ENCODE data around the gene GRM8. TPM values are rescaled to one million over a fixed set of nuclear protein-coding genes. Genes with fewer than 3 reads are reported as not detected.

Gene GRM8
- total RNA-seq (ENCODE audit: unreplicated experiment) = 7.8 TPM
- long read RNA-seq = 0 reads

GRCh38 chr7:127252778-127253280 lies at the start of gene GRM8:
Gene GRM8, minus strand, starts transcription at chr7:127252941.
- DNase-seq = peak; percentile 78
- Mint-ChIP-seq H3K4me3 (ENCODE audit: unreplicated experiment) (peak within 1 kb of the TSS; percentile 94), H3K9me3 (ENCODE audit: unreplicated experiment) (peaks cover 2% of the 10 kb centered on the region), H3K4me1 (ENCODE audit: low read depth, unreplicated experiment) (peaks cover 9% of the 10 kb centered on the region), H3K36me3 (ENCODE audit: unreplicated experiment) (peaks cover 4% of the 10 kb centered on the region), H3K27me3 (ENCODE audit: unreplicated experiment) (peaks cover 14% of the 10 kb centered on the region), H3K27ac (ENCODE audit: unreplicated experiment) (no peak within 1 kb of the TSS)
- TF ChIP-seq CTCF (IDR thresholded peaks at IDR 0.05; ENCODE audit: partially characterized antibody, unreplicated experiment) = no peak

GRCh38 chr7:127290801-127291361 lies 38.1 kb upstream of the GRM8 start:
- no peak overlapping the region for H3K27ac Mint-ChIP-seq (ENCODE audit: unreplicated experiment)
- no peaks in the 10 kb centered on the region for H3K36me3 Mint-ChIP-seq (ENCODE audit: unreplicated experiment)
- peaks cover 4% of the 10 kb centered on the region for H3K4me1 Mint-ChIP-seq (ENCODE audit: low read depth, unreplicated experiment)
- H3K4me3 Mint-ChIP-seq (ENCODE audit: unreplicated experiment) = no peak overlapping the region
- no peak for TF ChIP-seq CTCF (IDR thresholded peaks at IDR 0.05; ENCODE audit: partially characterized antibody, unreplicated experiment)
- no peak for DNase-seq
- H3K27me3 Mint-ChIP-seq (ENCODE audit: unreplicated experiment) = peaks cover 2% of the 10 kb centered on the region
- no peaks in the 10 kb centered on the region for H3K9me3 Mint-ChIP-seq (ENCODE audit: unreplicated experiment)

- Mint-ChIP-seq H3K27ac (ENCODE audit: unreplicated experiment) (no peak overlapping the region), H3K9me3 (ENCODE audit: unreplicated experiment) (no peaks in the 10 kb centered on the region), H3K36me3 (ENCODE audit: unreplicated experiment) (no peaks in the 10 kb centered on the region), H3K4me3 (ENCODE audit: unreplicated experiment) (no peak overlapping the region), H3K27me3 (ENCODE audit: unreplicated experiment) (peaks cover 2% of the 10 kb centered on the region), H3K4me1 (ENCODE audit: low read depth, unreplicated experiment) (peaks cover 4% of the 10 kb centered on the region)
- TF ChIP-seq CTCF (IDR thresholded peaks at IDR 0.05; ENCODE audit: partially characterized antibody, unreplicated experiment) = no peak
- DNase-seq = no peak
Measured at GRCh38 chr7:127290116-127290655, 37.4 kb upstream of the GRM8 start.

DNA sequence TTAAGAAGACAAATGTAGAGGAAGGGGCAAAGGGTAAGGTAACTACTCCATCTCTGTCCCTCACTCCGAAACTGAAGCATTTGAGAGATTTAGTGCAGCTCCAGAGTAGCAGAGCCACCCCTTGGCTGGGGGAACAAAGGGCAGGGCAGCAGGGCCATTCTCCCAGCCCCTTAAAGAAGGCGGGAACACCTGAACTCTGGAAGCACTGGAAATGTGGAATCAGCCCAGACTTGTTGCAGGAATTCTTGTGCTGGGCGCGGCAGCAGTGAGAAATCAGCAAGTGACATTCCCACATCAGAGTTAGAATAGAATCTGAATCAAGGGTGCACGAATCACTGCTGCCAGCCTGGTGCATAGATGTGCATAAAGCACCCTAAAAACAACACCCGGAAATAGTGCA lies 34.4 kb upstream of the GRM8 start:
- Mint-ChIP-seq H3K4me1 (ENCODE audit: low read depth, unreplicated experiment) (peaks cover 4% of the 10 kb centered on the region), H3K9me3 (ENCODE audit: unreplicated experiment) (no peaks in the 10 kb centered on the region), H3K36me3 (ENCODE audit: unreplicated experiment) (no peaks in the 10 kb centered on the region), H3K27me3 (ENCODE audit: unreplicated experiment) (no peaks in the 10 kb centered on the region), H3K27ac (ENCODE audit: unreplicated experiment) (no peak overlapping the region), H3K4me3 (ENCODE audit: unreplicated experiment) (no peak overlapping the region)
- no peak for DNase-seq
- TF ChIP-seq CTCF (IDR thresholded peaks at IDR 0.05; ENCODE audit: partially characterized antibody, unreplicated experiment) = no peak

DNA sequence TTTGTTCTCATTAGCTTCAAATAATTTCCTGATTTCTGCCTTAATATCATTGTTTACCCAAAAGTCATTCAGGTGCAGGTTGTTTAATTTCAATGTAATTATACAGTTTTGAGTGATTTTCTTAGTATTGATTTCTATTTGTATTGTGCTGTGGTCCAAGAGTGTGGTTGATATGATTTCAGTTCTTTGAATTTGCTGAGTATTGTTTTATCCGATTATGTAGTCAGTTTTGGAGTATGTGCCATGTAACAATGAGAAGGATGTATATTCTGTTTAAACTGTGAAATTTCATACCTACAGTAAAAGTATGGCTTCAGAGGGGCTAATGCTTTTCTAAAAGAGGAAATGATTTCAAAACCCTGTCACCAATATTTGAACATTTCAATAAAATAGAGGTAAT lies 17.4 kb upstream of the GRM8 start:
- H3K4me3 Mint-ChIP-seq (ENCODE audit: unreplicated experiment) = no peak overlapping the region
- no peak overlapping the region for H3K27ac Mint-ChIP-seq (ENCODE audit: unreplicated experiment)
- no peak for DNase-seq
- no peaks in the 10 kb centered on the region for H3K9me3 Mint-ChIP-seq (ENCODE audit: unreplicated experiment)
- no peak for TF ChIP-seq CTCF (IDR thresholded peaks at IDR 0.05; ENCODE audit: partially characterized antibody, unreplicated experiment)
- H3K4me1 Mint-ChIP-seq (ENCODE audit: low read depth, unreplicated experiment) = no peaks in the 10 kb centered on the region
- no peaks in the 10 kb centered on the region for H3K36me3 Mint-ChIP-seq (ENCODE audit: unreplicated experiment)
- no peaks in the 10 kb centered on the region for H3K27me3 Mint-ChIP-seq (ENCODE audit: unreplicated experiment)
